ENCODE data around the gene CCDC9. TPM values are rescaled to one million over a fixed set of nuclear protein-coding genes. Genes with fewer than 3 reads are reported as not detected.

The CCDC9 gene
- total RNA-seq: 10 to 100 TPM; 26.7 to 38.9 TPM

DNA sequence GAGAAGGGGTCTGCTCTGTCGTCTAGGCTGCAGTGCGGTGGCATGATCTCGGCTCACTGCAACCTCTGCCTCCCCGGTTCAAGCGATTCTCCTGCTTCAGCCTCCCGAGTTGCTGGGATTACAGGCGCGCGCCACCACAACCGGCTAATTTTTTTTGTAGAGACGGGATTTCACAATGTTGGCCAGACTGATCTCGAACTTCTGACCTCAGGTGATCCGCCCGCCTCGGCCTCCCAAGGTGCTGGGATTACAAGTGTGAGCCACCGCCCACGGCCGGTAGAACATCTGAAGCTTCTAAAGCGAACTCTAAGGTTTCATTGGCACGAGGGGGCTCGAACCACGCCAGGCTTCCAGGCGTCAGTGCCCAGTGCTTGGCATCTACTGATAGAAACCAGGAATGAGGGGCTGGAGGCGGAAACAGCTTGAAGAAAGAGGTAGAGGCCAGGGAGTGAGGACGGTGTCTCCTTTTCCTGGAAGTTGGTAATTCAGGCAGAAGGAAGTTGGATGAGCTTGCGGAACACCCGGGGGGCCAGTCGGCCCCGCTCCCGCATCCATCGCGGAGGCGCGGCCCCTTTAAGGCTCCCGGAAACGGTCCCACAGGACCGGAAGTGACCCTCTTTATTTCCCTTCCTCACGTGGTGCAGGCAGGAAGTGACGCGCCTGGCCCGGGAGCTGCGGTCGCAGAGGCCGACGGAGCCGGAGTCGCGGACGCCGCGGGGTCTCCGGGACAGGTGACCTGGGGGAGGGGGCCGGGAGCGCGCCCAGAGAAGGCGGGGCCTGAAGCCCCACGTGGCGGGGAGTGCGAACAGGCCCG, at the start of gene CCDC9:
Gene CCDC9, plus strand, starts transcription at position 647 of the 814 bp plus-strand sequence. CDS start 1,876 bp downstream, outside the sequence.
- ATAC-seq (ENCODE audit: insufficient number of reproducible peaks, low FRiP score, low read depth) (peak; percentile 31), DNase-seq (ENCODE audit: low spot score) (peak; percentile 84)
- Histone ChIP-seq H3K27ac (peak within 1 kb of the TSS; percentile 91 to 94), H3K4me1 (ENCODE audit: control insufficient read depth in 1 of 2, low read depth in 2 of 2) (peaks cover 9 to 35% of the 10 kb centered on the region in 2 donors), H3K4me3 (peak within 1 kb of the TSS; percentile 77), H3K9me3 (no peaks in the 10 kb centered on the region), H3K36me3 (peaks cover 23% of the 10 kb centered on the region), H3K27me3 (replicated peaks; ENCODE audit: insufficient read depth) (no peaks in the 10 kb centered on the region)
- TF ChIP-seq, protein P1, sequence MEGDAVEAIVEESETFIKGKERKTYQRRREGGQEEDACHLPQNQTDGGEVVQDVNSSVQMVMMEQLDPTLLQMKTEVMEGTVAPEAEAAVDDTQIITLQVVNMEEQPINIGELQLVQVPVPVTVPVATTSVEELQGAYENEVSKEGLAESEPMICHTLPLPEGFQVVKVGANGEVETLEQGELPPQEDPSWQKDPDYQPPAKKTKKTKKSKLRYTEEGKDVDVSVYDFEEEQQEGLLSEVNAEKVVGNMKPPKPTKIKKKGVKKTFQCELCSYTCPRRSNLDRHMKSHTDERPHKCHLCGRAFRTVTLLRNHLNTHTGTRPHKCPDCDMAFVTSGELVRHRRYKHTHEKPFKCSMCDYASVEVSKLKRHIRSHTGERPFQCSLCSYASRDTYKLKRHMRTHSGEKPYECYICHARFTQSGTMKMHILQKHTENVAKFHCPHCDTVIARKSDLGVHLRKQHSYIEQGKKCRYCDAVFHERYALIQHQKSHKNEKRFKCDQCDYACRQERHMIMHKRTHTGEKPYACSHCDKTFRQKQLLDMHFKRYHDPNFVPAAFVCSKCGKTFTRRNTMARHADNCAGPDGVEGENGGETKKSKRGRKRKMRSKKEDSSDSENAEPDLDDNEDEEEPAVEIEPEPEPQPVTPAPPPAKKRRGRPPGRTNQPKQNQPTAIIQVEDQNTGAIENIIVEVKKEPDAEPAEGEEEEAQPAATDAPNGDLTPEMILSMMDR (IDR thresholded peaks at IDR 0.05): no peak

DNA sequence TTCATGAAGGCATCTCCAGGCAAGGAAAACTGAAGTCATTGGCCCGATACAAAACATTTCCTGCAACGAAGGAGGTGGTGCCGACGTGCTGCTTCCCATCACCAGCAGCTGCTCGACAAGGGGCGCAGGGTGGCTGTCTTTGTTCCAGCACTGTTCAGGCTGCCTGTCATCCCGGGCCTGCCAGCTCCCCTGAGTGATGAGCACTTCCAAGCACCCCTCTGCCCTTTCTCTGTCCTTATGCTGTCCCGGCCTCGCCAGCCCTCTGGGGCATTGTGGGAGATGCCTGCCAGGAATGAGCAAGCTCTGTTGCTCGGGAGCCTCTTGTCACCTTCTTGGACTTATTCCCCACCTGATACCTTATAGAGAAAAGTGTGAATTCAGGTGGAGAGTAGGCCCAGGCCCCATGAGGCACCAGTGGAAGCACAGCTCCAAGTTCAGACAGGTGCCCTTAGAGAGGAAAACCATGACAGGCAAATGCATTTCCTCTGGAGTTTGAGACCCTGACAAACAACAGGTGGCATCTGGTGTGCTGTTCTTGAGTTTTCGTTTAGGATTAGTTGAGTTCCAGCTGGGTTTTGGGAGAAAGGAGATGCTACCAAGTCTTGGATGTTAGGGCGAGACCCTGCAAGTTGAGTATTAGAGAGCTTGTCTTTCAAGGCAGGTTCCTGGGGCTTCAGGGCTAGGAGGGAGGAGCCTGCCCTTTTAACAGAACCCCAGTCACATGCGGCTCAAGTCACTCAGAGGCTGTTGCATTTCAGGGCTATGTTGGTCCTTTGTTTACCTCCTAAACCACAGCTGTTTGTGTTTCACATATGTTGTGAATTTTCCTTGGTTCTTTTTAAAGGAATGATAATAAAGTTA, 46.8 kb upstream of the CCDC9 start:
- Histone ChIP-seq H3K27ac (no peak overlapping the region), H3K4me3 (no peak overlapping the region), H3K27me3 (replicated peaks; ENCODE audit: insufficient read depth) (no peaks in the 10 kb centered on the region), H3K4me1 (ENCODE audit: control insufficient read depth in 1 of 2, low read depth in 2 of 2) (peaks cover 0 to 9% of the 10 kb centered on the region in 2 donors), H3K36me3 (peaks cover 36% of the 10 kb centered on the region), H3K9me3 (no peaks in the 10 kb centered on the region)
- DNase-seq (ENCODE audit: low spot score) (no peak), ATAC-seq (ENCODE audit: insufficient number of reproducible peaks, low FRiP score, low read depth) (no peak)
- TF ChIP-seq, protein P1 (IDR thresholded peaks at IDR 0.05): no peak

DNA sequence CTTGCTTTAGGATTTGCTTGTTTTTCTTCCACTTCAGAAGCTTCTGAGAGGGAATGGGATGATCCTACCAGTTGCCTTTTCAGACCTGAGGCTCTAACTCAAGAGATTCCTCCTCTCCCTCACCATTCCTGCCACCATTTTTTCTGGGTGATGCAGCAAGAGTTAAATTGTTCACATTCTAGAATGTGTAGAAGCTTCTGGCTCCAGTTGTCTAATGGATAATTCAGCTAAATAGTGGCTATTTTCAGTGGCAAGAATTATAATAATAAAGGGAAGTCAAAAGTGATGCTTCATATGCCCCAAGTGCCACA, 46.2 kb upstream of the CCDC9 start:
- ATAC-seq (ENCODE audit: insufficient number of reproducible peaks, low FRiP score, low read depth): no peak
- no peak for DNase-seq (ENCODE audit: low spot score)
- Histone ChIP-seq H3K9me3 (no peaks in the 10 kb centered on the region), H3K36me3 (peaks cover 32% of the 10 kb centered on the region), H3K27ac (peak overlapping the region in 1 of 2 donors; percentile 18), H3K4me3 (no peak overlapping the region), H3K27me3 (replicated peaks; ENCODE audit: insufficient read depth) (no peaks in the 10 kb centered on the region), H3K4me1 (ENCODE audit: control insufficient read depth in 1 of 2, low read depth in 2 of 2) (peaks cover 0 to 9% of the 10 kb centered on the region in 2 donors)
- TF ChIP-seq, protein P1 (IDR thresholded peaks at IDR 0.05): no peak

DNA sequence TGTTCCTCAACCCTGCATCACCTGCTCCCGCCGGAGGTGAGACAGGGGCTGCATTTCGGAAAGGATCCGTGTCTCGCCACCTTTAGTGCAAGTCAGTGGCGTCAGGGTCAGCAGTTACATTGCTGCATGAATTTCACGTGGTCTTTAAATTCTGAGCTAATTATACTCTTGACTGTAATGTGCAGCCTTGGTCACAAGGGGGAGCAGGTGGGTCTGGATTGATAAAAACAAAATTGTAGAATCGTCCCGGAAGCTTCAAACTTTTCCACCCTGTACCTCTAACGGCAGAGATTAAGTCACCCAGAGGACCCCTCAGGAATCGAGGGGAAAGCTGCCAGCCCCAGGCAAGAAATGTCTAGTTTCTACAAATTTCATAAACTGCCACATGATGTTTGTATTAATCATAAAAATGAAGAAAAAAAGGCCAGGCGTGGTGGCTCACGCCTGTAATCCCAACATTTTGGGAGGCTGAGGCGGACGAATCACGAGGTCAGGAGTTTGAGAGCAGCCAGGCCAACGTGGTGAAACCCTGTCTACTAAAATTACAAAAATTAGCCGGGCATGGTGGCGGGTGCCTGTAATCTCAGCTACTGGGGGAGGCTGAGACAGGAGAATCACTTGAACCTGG, 45.5 kb upstream of the CCDC9 start:
- Histone ChIP-seq H3K27ac (peak overlapping the region in 1 of 2 donors; percentile 60), H3K4me1 (ENCODE audit: control insufficient read depth in 1 of 2, low read depth in 2 of 2) (peaks cover 0 to 9% of the 10 kb centered on the region in 2 donors), H3K4me3 (no peak overlapping the region), H3K27me3 (replicated peaks; ENCODE audit: insufficient read depth) (no peaks in the 10 kb centered on the region), H3K36me3 (peaks cover 26% of the 10 kb centered on the region), H3K9me3 (no peaks in the 10 kb centered on the region)
- TF ChIP-seq, protein P1 (IDR thresholded peaks at IDR 0.05): peak; percentile 84
- DNase-seq (ENCODE audit: low spot score) (peak; percentile 70), ATAC-seq (ENCODE audit: insufficient number of reproducible peaks, low FRiP score, low read depth) (peak; percentile 69)

DNA sequence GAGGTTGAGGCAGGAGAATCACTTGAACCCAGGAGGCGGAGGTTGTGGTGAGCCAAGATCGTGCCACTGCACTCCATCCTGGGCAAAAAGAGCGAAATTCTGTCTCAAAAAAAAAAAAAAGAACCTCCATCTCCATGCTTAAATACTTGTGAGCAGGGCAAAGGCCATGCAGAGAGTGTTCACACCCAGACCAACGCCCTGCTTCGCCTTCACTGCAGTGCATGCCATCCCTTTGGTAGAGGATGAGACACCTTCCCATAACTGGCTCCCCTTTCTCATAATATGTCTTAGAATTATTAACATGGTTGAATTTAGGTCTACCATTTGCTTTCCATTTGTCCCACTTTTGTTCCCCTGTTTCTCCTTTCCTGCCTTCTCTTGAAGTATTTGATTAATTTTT, 40.7 kb upstream of the CCDC9 start:
- no peak for ATAC-seq (ENCODE audit: insufficient number of reproducible peaks, low FRiP score, low read depth)
- no peaks in the 10 kb centered on the region for H3K9me3 ChIP-seq
- H3K27me3 ChIP-seq (replicated peaks; ENCODE audit: insufficient read depth): no peaks in the 10 kb centered on the region
- TF ChIP-seq, protein P1 (IDR thresholded peaks at IDR 0.05): no peak
- H3K4me1 ChIP-seq (ENCODE audit: control insufficient read depth in 1 of 2, low read depth in 2 of 2): peaks cover 0 to 6% of the 10 kb centered on the region in 2 donors
- peaks cover 1% of the 10 kb centered on the region for H3K36me3 ChIP-seq
- H3K4me3 ChIP-seq: no peak overlapping the region
- no peak for DNase-seq (ENCODE audit: low spot score)
- H3K27ac ChIP-seq: no peak overlapping the region
